ENCODE results near the gene OMP. TPM values are rescaled to one million over a fixed set of nuclear protein-coding genes. Genes with fewer than 3 reads are reported as not detected.
A peak's percentile ranks its signal among the peaks of the same experiment; 100 is the strongest.

OMP gene
- polyA plus RNA-seq, 3 donors, result not detected

DNA sequence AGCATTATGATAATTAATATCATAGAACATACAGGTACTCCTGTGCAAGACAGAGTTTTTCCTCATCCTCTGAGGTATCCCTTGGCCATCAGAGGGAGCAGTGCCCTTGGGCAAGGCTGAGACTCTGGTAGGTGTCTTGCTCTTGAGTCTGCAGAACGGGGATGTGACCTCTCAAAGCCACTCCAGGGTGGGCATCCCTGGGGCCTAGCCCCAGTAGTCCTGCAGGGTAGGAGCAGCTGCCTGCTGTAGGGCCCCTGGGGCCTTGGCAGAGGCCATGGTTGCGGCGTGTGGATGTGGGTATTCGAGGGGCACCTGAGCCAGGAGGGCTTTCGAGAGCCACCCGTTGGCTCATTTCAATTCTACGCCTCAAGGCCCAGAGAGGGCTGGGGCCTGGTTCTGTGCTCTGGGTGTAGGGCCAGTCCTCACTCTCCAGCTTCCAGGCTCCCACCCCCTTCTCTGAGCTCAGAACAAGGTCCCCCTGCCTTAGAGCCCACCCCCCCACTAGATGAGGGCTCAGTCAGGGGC, 7.7 kb upstream of the OMP start:
- Histone ChIP-seq H4K20me1 (ENCODE audit: insufficient read depth, low read length) (no peaks in the 10 kb centered on the region), H3K4me3 (replicated peaks in 1 of 3; ENCODE audit: low read depth in 2 of 3, low read length in 3 of 3) (no peak overlapping the region), H3K36me3 (replicated peaks in 1 of 2; ENCODE audit: control insufficient read depth in 1 of 2, insufficient read depth in 2 of 2, low read length in 2 of 2) (no peaks in the 10 kb centered on the region), H3K27me3 (ENCODE audit: control insufficient read depth in 2 of 2, insufficient read depth in 2 of 2, low read length in 2 of 2) (no peaks in the 10 kb centered on the region), H3K4me2 (replicated peaks; ENCODE audit: extremely low read depth, low read length, poor library complexity, severe bottlenecking) (no peak overlapping the region), H3K79me2 (ENCODE audit: insufficient read depth, low read length) (no peaks in the 10 kb centered on the region), H2AFZ (ENCODE audit: insufficient read depth, low read depth, low read length, poor library complexity, severe bottlenecking) (no peak overlapping the region), H3K9ac (ENCODE audit: insufficient read depth, low read length, poor library complexity, severe bottlenecking) (no peak overlapping the region), H3K27ac (ENCODE audit: low read depth in 1 of 2, low read length in 2 of 2) (no peak overlapping the region), H3K4me1 (ENCODE audit: control insufficient read depth in 1 of 2, insufficient read depth in 2 of 2, low read length in 2 of 2) (no peaks in the 10 kb centered on the region), H3K9me3 (replicated peaks in 1 of 2; ENCODE audit: control insufficient read depth in 1 of 2, insufficient read depth in 1 of 2, low read length in 2 of 2) (no peaks in the 10 kb centered on the region)
- Mint-ChIP-seq H3K9me3 (peaks cover 0 to 6% (median 0%) of the 10 kb centered on the region in 7 donors), H3K27me3 (ENCODE audit: low read depth in 3 of 3) (peaks cover 0 to 2% (median 2%) of the 10 kb centered on the region in 3 donors), H3K27ac (no peak overlapping the region), H3K4me1 (no peaks in the 10 kb centered on the region), H3K4me3 (no peak overlapping the region), H3K36me3 (no peaks in the 10 kb centered on the region)
- WGBS (ENCODE audit: insufficient coverage), result 94% methylated on average over 5 of the region's 7 CpGs
- intact Hi-C loops (cut with micrococcal nuclease), result no loop called here
- TF ChIP-seq, protein P1, sequence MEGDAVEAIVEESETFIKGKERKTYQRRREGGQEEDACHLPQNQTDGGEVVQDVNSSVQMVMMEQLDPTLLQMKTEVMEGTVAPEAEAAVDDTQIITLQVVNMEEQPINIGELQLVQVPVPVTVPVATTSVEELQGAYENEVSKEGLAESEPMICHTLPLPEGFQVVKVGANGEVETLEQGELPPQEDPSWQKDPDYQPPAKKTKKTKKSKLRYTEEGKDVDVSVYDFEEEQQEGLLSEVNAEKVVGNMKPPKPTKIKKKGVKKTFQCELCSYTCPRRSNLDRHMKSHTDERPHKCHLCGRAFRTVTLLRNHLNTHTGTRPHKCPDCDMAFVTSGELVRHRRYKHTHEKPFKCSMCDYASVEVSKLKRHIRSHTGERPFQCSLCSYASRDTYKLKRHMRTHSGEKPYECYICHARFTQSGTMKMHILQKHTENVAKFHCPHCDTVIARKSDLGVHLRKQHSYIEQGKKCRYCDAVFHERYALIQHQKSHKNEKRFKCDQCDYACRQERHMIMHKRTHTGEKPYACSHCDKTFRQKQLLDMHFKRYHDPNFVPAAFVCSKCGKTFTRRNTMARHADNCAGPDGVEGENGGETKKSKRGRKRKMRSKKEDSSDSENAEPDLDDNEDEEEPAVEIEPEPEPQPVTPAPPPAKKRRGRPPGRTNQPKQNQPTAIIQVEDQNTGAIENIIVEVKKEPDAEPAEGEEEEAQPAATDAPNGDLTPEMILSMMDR (IDR thresholded peaks at IDR 0.05), result no peak
- DNase-seq, result no peak

- Histone ChIP-seq H4K20me1 (ENCODE audit: insufficient read depth, low read length) (no peaks in the 10 kb centered on the region), H3K36me3 (replicated peaks in 1 of 2; ENCODE audit: control insufficient read depth in 1 of 2, insufficient read depth in 2 of 2, low read length in 2 of 2) (no peaks in the 10 kb centered on the region), H3K9me3 (replicated peaks in 1 of 2; ENCODE audit: control insufficient read depth in 1 of 2, insufficient read depth in 1 of 2, low read length in 2 of 2) (no peaks in the 10 kb centered on the region), H3K4me2 (replicated peaks; ENCODE audit: extremely low read depth, low read length, poor library complexity, severe bottlenecking) (no peak overlapping the region), H3K9ac (ENCODE audit: insufficient read depth, low read length, poor library complexity, severe bottlenecking) (no peak overlapping the region), H3K27ac (ENCODE audit: low read depth in 1 of 2, low read length in 2 of 2) (no peak overlapping the region), H3K4me1 (ENCODE audit: control insufficient read depth in 1 of 2, insufficient read depth in 2 of 2, low read length in 2 of 2) (no peaks in the 10 kb centered on the region), H3K27me3 (ENCODE audit: control insufficient read depth in 2 of 2, insufficient read depth in 2 of 2, low read length in 2 of 2) (no peaks in the 10 kb centered on the region), H3K4me3 (replicated peaks in 1 of 3; ENCODE audit: low read depth in 2 of 3, low read length in 3 of 3) (no peak overlapping the region), H3K79me2 (ENCODE audit: insufficient read depth, low read length) (no peaks in the 10 kb centered on the region), H2AFZ (ENCODE audit: insufficient read depth, low read depth, low read length, poor library complexity, severe bottlenecking) (no peak overlapping the region)
- H3K4me3 Mint-ChIP-seq, result no peak overlapping the region
- TF ChIP-seq, protein P1 (IDR thresholded peaks at IDR 0.05), result no peak
- no peak for DNase-seq
- H3K9me3 Mint-ChIP-seq, result peaks cover 0 to 7% (median 0%) of the 10 kb centered on the region in 7 donors
- WGBS (ENCODE audit: insufficient coverage), result 97% methylated on average over 19 of the region's 21 CpGs
- no peaks in the 10 kb centered on the region for H3K36me3 Mint-ChIP-seq
- H3K4me1 Mint-ChIP-seq, result no peaks in the 10 kb centered on the region
- peaks cover 0 to 6% (median 5%) of the 10 kb centered on the region in 3 donors for H3K27me3 Mint-ChIP-seq (ENCODE audit: low read depth in 3 of 3)
- peak overlapping the region in 2 of 7 donors; percentile 13 to 66 for H3K27ac Mint-ChIP-seq
- intact Hi-C loops (cut with micrococcal nuclease), result no loop called here
Measured at GRCh38 chr11:77095551-77096490, 6.8 kb upstream of the OMP start.
